Right ventricle myocardium inferior (tissue), 1 donor: Measurements from ENCODE around the gene ZMYND12. TPM values are rescaled to one million over a fixed set of nuclear protein-coding genes. Genes with fewer than 3 reads are reported as not detected.
A peak's percentile ranks its signal among the peaks of the same experiment; 100 is the strongest.

Source experiments
- ATAC-seq: fragments of 200-7000 bp; cut with Tn5 transposase; one replicate; pipeline ENCODE4 v1.9.1; 2020; ENCODE audit warnings: mild to moderate bottlenecking, moderate library complexity
- DNase-seq: peaks from one replicate; pipeline ENCODE4 v3.0.0; 2021; ENCODE audit errors: missing footprints
- intact Hi-C: fragments of 100-400 bp; cut with DNase I; formaldehyde crosslinking; loops from one replicate; pipeline ENCODE4 v1.11.0; 2022
- total RNA-seq: library from RNA; stranded (reverse); fragmentation: NEBNext Ultra II Directional; extraction: Animal tissue kit (Norgen Biotek cat#: 25700); gene quantifications from one replicate; pipeline ENCODE4 v1.2.1, GENCODE V29; 2021
- donor health status: DM: no; HTN: yes; CAD: no; lungs with severe emphysema.

ZMYND12 gene
- total RNA-seq, 1 donor from 2014 or later: 1.4 TPM

DNA sequence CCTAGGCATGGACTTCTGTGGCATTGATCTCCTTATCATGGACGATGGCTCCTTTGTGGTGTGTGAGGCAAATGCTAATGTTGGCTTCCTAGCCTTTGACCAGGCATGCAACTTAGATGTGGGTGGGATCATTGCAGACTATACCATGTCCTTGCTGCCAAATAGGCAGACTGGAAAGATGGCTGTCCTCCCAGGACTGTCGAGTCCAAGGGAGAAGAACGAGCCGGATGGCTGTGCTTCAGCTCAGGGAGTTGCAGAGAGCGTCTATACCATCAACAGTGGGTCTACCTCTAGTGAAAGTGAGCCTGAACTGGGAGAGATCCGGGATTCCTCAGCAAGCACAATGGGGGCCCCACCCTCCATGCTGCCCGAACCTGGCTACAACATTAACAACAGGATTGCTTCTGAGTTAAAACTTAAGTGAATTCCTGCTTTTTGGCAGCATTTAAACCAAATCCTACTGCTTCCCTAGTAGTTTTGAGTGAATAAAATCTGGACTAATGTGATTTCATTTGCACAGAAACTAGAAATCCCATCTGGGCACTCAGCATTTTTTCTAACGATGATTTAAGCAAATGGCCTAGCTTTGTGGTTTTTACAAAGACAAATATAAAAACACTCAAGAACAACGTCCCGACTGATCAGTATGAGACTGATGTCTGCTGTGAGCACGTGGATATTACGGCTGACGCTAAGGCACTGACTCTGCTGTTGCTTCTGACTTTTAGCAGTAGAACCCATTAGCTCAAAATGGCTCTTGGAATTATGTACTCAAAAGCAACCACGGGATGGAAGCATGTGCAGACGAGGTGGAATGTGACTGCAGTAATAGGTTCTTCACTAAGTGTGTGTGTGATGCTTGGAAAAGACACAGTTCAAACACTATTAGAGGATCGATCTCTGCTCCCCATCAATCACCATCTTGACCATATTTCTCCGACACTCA, 41.0 kb downstream of the ZMYND12 start:
- no peak for DNase-seq
- ATAC-seq: no peak
- intact Hi-C loops: no loop called here

DNA sequence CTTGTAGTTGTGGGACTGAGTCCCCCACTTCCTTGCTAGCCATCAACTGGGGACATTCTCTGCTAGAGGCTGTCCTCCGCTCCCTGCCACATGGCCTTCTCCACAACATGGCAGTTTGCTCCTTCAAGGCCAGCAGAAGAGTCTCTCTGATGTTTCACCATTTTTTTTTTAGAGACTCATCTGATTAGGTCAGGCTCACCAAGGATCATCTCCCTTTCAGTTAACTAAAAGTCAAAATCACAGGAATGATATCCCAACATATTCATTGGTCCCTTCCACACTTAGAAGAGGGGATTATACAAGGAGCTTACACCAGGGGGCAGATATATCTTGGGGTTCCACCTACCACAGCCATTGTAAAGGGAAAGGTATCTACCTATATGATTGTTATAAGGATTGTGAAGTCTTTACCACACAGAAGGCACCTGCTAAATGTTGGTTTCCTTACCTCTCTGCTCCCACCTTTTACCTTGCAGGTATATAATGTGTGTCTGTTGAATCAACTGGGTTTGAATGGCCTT, 51.9 kb downstream of the ZMYND12 start:
- DNase-seq (no peak), ATAC-seq (no peak)
- intact Hi-C loops: no loop called here

DNA sequence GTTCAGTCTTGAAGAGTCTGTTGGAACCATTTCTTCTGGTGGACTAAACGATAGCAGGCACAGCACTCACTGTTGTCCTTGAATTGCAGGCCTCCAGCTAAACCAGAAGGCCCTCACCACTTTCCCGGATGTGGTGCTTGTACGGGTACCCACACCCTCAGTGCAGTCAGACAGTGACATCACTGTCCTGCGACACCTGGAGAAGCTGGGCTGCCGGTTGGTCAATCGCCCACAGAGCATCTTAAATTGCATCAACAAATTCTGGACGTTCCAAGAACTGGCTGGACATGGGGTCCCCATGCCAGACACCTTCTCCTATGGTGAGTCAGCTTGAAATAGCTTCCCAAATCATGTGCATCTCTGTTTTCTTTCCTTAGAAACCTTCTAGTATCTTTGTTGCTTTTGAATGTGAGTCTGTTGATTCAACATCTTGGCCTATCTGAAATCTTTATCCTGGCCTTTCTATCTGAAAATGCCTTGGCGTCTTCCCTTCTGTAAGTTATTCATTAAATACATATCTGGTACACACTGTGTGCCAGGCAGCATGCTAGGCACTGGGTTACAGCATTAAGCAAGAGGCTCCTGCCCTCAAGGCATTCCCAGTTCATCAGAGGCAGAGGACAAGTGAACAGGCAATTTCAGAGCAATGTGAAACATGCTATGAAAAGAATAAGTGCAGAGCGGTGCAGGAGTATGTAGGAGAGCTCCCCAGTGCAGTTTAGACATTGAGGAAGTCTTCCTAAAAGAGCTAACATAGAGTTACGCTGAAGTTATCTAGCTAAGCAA, 56.3 kb downstream of the ZMYND12 start:
- DNase-seq: no peak
- intact Hi-C loops: no loop called here
- ATAC-seq: no peak

DNA sequence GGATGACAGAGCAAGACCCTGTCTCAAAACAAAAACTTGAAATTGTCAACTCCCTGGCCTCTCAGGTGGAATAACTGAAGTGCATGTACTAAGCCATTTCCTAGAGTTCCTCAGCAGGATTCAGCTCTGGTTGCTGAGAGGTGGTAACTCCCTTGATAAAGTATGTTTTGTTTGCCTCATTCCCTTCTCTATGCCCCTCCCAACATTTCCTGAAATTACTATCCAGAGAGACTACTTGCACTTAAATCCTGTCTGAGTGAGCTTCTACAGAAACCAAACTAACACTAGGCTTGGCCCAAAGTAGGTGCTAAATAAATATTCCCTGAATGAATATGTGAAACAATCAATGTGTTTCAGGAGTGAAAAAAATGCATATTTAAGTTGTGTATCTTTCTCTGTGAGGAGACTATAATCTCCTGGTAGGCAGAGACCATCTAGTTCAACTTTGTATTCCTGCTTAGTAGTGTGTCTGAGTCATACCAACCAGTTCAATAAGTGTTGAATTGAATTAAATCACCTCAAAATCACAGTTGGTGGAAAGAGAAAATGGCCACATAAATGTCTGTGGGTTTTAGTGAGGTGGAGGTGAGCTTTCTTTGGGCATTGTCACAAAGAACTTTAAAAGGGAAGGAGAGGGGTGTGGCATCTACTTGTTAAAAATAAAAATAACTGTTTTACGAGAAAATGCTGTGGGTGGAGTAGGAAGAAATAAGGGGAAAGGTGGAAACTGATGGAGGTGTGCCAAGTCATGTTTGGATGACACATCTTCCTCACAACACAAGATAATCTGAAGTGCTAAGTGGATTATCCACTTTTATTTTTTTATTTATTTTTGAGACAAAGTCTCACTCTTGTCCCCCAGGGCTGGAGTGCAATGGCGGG, 62.6 kb downstream of the ZMYND12 start:
- no peak for DNase-seq
- ATAC-seq: no peak

DNA sequence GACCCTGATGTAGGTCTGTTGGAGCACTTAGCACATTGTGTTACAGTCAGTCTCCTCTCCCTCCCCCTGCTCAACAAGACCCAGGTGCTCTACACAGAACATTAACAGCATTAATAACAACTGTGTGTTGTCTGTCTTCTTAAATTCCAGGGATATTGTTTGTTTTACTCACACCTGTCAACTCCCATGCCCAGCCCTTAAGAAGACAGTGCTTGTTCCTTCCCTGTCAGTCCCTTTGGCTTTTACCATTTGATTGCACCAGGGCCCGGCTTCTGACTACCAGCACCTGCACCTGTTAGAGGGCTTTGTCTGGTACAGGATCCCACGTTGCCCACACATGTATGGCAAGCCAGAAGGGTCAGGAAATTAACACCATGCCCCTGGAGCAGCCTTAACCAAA, 63.6 kb downstream of the ZMYND12 start:
- intact Hi-C loops: no loop called here
- ATAC-seq (no peak), DNase-seq (no peak)

More for the DNA sequence above, 62.6 kb downstream of the ZMYND12 start:
- intact Hi-C loops: no loop called here

DNA sequence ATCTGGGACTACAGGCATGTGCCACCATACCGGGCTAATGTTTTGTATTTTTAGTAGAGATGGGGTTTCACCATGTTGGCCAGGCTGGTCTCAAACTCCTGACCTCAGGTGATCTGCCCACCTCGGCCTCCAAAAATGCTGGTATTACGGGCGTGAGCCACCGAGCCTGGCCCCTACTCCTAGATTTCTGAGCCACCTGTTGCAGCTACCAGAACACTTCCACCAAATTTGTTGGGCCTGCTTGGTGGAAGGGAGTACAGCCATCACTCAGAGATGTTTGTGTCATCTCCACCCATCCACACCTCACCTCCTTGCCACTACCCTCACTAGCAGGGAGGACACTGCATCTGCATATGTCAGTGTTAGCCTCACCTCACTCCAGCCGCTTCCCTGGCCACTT, 69.8 kb downstream of the ZMYND12 start:
- DNase-seq (no peak), ATAC-seq (no peak)
- intact Hi-C loops: no loop called here

DNA sequence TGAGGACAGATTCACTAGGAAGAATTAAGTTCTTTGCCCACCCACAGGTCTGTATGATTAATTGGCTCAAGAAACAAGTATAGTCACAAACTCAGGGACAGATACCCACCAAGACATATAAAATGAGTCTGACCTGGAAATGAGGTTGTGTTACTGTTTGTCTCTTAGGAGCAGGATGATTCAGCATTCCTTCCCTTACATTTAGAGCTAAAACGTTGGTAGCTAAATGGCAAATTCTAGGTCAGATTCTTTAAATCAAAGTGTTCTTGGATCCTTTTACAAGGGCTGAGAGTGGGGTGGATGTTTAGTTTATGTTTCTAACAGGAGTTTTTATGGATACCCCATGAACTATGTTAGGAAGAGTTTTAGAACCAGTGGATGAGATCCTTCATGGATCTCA, 70.5 kb downstream of the ZMYND12 start:
- no peak for DNase-seq
- intact Hi-C loops: no loop called here
- no peak for ATAC-seq

DNA sequence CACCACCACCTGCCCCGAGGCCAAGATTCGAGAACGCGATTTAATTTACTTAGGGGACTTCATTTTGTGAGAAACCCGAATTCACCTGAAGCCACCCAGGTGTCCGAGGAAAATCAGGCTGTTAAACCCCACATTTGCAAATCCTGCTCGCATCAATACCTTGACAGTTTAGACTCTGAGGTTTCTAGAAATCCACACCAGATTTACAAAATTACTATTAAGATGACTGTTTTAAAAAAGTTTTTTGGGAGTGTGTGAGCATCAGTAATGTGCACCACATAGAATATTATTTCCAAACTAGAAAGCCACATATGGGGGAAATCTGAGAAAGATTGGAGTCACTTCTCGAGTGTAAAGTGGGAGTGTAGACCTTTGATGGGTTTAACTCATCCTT, 74.5 kb downstream of the ZMYND12 start:
- intact Hi-C loops: no loop called here
- DNase-seq (no peak), ATAC-seq (no peak)

DNA sequence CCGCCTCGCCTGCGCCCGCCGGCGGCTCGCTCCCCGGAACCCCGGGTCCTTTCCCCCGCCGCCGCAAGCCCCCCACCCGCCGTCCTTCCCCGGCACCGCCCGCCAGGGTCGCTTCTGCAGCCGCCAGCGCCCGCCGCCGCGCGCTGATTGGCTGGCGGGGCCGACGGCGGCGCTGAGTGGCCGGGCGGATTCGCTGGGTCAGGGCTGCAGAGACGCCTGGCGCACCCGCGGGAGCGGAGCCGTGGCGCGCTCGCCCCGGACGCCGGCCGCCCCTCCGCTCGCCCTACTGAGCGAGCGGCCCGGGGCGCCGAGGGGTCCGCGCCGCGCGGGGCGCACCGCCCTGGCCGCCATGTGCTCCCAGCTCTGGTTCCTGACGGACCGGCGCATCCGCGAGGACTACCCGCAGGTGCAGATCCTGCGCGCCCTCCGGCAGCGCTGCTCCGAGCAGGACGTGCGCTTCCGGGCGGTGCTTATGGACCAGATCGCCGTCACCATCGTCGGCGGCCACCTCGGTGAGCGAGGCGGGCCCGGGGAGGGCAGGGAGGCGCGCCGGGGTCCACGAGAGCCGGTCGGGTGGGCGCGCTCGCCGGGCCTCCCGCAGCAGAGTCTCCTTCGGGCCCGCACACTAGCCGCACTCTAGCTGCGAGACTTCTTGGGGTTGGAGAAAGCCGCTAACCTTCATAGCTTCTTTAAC, 75.1 kb downstream of the ZMYND12 start, which contains the start of gene RIMKLA:
Gene RIMKLA, plus strand, starts transcription at position 207 of the 694 bp plus-strand sequence. Its CDS starts 143 bp downstream, at position 350.
- DNase-seq: no peak
- intact Hi-C loops: no loop called here
- peak; percentile 94 for ATAC-seq

Other genes with a start within 250 kb of the ZMYND12 start
- 37.9 TPM for gene FOXJ3, start 120.8 kb downstream of the ZMYND12 start, total RNA-seq
- 7.5 TPM for gene RIMKLA, start 75.2 kb downstream of the ZMYND12 start, total RNA-seq
- gene PPCS, start 521 bp upstream of the ZMYND12 start, total RNA-seq: 36.8 TPM
- gene CCDC30, start 7.3 kb upstream of the ZMYND12 start, total RNA-seq: 1.9 TPM
- 20.1 TPM for gene PPIH, start 202.4 kb upstream of the ZMYND12 start, total RNA-seq
- gene YBX1, start 226.4 kb upstream of the ZMYND12 start, total RNA-seq: 856 TPM